Keratinocyte (primary cell): ENCODE results near the gene ADAMTSL3. TPM values are rescaled to one million over a fixed set of nuclear protein-coding genes. Genes with fewer than 3 reads are reported as not detected.

Experiments used
- DNase-seq: peaks from one replicate; pipeline ENCODE4 v3.0.0-alpha.2; 2011; ENCODE audit warnings: low read depth, missing footprints, low spot score
- FAIRE-seq: peaks from 2 replicates; lab custom pipeline; 2011; peaks lifted over from hg19 to GRCh38; lab: Jason Lieb, UNC
- H2AFZ ChIP-seq: 2 replicates; pipeline ENCODE4 v1.6.0; 2012; ENCODE audit warnings: low read length, control low read depth, inconsistent platforms; ENCODE audit not compliant: control insufficient read depth
- H3K27ac ChIP-seq: 2 replicates; pipeline ENCODE4 v1.5.1; 2011; ENCODE audit warnings: low read length; ENCODE audit not compliant: control insufficient read depth, insufficient read depth
- H3K27me3 ChIP-seq: 3 replicates; pipeline ENCODE4 v1.6.0; 2011; ENCODE audit warnings: low read length; ENCODE audit not compliant: control insufficient read depth, insufficient read depth; ENCODE audit errors: extremely low read depth
- H3K36me3 ChIP-seq, 2 experiments: 2 replicates in 1 of 2; 3 replicates in 1 of 2; pipeline ENCODE4 v1.5.1; 2011; ENCODE audit warnings: low read length in 2 of 2, mild to moderate bottlenecking in 1 of 2; ENCODE audit not compliant: control insufficient read depth in 2 of 2, insufficient read depth in 2 of 2; ENCODE audit errors: extremely low read depth in 1 of 2
- H3K4me1 ChIP-seq: 3 replicates; pipeline ENCODE4 v1.5.1; 2011; ENCODE audit warnings: low read length; ENCODE audit not compliant: control insufficient read depth, insufficient read depth; ENCODE audit errors: extremely low read depth
- H3K4me2 ChIP-seq: 3 replicates; pipeline ENCODE4 v1.6.0; 2011; ENCODE audit warnings: low read depth, low read length; ENCODE audit not compliant: control insufficient read depth, insufficient read depth; ENCODE audit errors: extremely low read depth
- H3K4me3 ChIP-seq, 3 experiments: fragments of 200-600 bp in 1 of 3; sonication (generic) in 1 of 3; 2 replicates in 2 of 3; 3 replicates in 1 of 3; pipeline ENCODE4 v1.5.1; 2011 to 2016; ENCODE audit warnings: low read length in 3 of 3, mild to moderate bottlenecking in 3 of 3, control low read depth in 2 of 3, inconsistent platforms in 1 of 3, low read depth in 1 of 3, mixed read lengths in 1 of 3, mixed run types in 1 of 3, moderate library complexity in 1 of 3; ENCODE audit not compliant: control insufficient read depth in 2 of 3, insufficient read depth in 2 of 3; ENCODE audit errors: extremely low read depth in 1 of 3
- H3K79me2 ChIP-seq: 2 replicates; pipeline ENCODE4 v1.6.0; 2012; ENCODE audit warnings: low read length; ENCODE audit not compliant: control insufficient read depth, insufficient read depth
- H3K9ac ChIP-seq: 3 replicates; pipeline ENCODE4 v1.6.0; 2011; ENCODE audit warnings: low read length; ENCODE audit not compliant: control insufficient read depth, insufficient read depth; ENCODE audit errors: extremely low read depth
- H3K9me1 ChIP-seq: 3 replicates; pipeline ENCODE4 v1.6.0; 2011; ENCODE audit warnings: low read length; ENCODE audit not compliant: control insufficient read depth, insufficient read depth; ENCODE audit errors: extremely low read depth
- H3K9me3 ChIP-seq: 2 replicates; pipeline ENCODE4 v1.5.1; 2012; ENCODE audit warnings: low read depth, low read length; ENCODE audit not compliant: control insufficient read depth
- H4K20me1 ChIP-seq: 3 replicates; pipeline ENCODE4 v1.6.0; 2011; ENCODE audit warnings: low read length; ENCODE audit not compliant: control insufficient read depth, insufficient read depth; ENCODE audit errors: extremely low read depth
- CTCF ChIP-seq, 3 experiments: IDR thresholded peaks in 1 of 3; conservative IDR thresholded peaks in 1 of 3; optimal IDR thresholded peaks in 1 of 3; 2 replicates in 2 of 3; 3 replicates in 1 of 3; pipeline versions ENCODE3 to v1.5.1; 2011; ENCODE audit warnings: low read length in 3 of 3, mild to moderate bottlenecking in 3 of 3, moderate library complexity in 2 of 3, control low read depth in 1 of 3, inconsistent platforms in 1 of 3; ENCODE audit not compliant: insufficient read depth in 2 of 3; ENCODE audit errors: extremely low read depth in 1 of 3
- EZH2 ChIP-seq: IDR thresholded peaks from one replicate; pipeline ENCODE4 v1.6.1; 2012; ENCODE audit warnings: inconsistent platforms, mild to moderate bottlenecking, low read length, moderate library complexity
- dilution Hi-C: fragments of 300-500 bp; cut with MboI; formaldehyde crosslinking; loops from one replicate; pipeline ENCODE4 v1.7.0; 2020; ENCODE audit warnings: low sequenced_read_pairs; ENCODE audit not compliant: extremely low pct_ligation_motif_present
- polyA plus RNA-seq, 5 experiments: library from polyadenylated mRNA; depleted of rRNA in 3 of 5; stranded (reverse) in 3 of 5; stranded (forward) in 1 of 5; unstranded in 1 of 5; fragments of >200 nt; gene quantifications; 1 replicate in 1 of 5; 2 replicates in 3 of 5; 3 replicates in 1 of 5; pipeline versions ENCODE4 v1.2.1 to v1.2.3, GENCODE V29; 2011 to 2012; ENCODE audit warnings: missing spikeins in 2 of 5, low read depth in 1 of 5, low replicate concordance in 1 of 5

The ADAMTSL3 gene
- polyA plus RNA-seq, 1 donor (not counting 4 experiments of a cell fraction or from before 2014, with no cell fraction given): 0.01 TPM

DNA sequence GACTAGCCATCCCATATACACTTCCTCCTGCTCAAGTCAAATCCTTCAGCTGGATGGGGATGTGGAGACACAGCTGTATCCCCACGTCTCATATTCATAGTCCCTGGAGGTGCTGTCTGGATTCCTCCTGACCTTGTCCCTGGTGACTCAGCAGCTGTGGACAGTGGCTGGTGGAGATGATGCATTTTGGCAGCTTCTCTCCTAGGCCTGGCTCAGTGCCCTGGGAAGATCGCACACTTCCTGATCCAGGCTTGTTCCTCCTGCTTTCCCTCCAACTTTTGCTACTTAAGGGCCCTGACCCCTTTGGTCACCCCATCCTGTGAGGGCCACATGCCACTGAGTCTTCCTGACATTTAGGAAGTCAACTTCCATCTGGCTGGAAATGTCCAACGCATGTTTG lies 44.4 kb downstream of the ADAMTSL3 start:
- Histone ChIP-seq H4K20me1 (no peaks in the 10 kb centered on the region), H3K27me3 (no peaks in the 10 kb centered on the region), H3K27ac (no peak overlapping the region), H3K4me1 (peaks cover 4% of the 10 kb centered on the region), H2AFZ (no peak overlapping the region), H3K9me3 (no peaks in the 10 kb centered on the region), H3K79me2 (no peaks in the 10 kb centered on the region), H3K4me2 (no peak overlapping the region), H3K4me3 (no peak overlapping the region), H3K36me3 (no peaks in the 10 kb centered on the region), H3K9ac (no peak overlapping the region), H3K9me1 (no peaks in the 10 kb centered on the region)
- DNase-seq (peak; percentile 5), FAIRE-seq (no peak)
- TF ChIP-seq CTCF (optimal IDR thresholded peaks at IDR 0.05 in 1 of 3, IDR thresholded peaks at IDR 0.05 in 1 of 3, conservative IDR thresholded peaks at IDR 0.05 in 1 of 3; ENCODE audit: extremely low read depth in 1 of 3, insufficient read depth in 2 of 3, low read length in 3 of 3) (no peak), EZH2 (no peak)
- dilution Hi-C loops: no loop called here

DNA sequence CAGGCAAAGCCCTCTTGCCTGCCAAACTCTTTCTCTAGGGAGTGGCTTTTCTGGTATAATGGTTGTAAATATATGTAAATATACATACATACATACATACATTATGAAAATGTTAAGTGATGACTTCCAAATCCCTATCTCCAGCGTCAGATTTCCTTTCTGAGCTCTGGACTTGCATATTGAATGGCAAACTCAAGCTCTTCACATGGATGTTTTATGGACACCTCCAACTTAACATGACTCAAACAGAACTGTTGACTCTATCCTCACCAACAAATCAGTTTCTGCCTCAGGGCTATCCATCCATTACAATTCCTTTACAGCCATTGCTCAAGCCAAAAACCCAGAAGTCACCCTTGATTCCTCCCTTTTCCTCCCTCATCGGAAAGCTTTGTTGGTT lies 45.1 kb downstream of the ADAMTSL3 start:
- H3K27ac ChIP-seq: no peak overlapping the region
- H3K9me1 ChIP-seq: no peaks in the 10 kb centered on the region
- no peak overlapping the region for H3K4me2 ChIP-seq
- dilution Hi-C loops: no loop called here
- H2AFZ ChIP-seq: no peak overlapping the region
- no peak overlapping the region for H3K4me3 ChIP-seq
- DNase-seq (no peak), FAIRE-seq (no peak)
- no peaks in the 10 kb centered on the region for H3K79me2 ChIP-seq
- H3K36me3 ChIP-seq: no peaks in the 10 kb centered on the region
- no peaks in the 10 kb centered on the region for H3K27me3 ChIP-seq
- no peak for TF ChIP-seq EZH2
- TF ChIP-seq CTCF (optimal IDR thresholded peaks at IDR 0.05 in 1 of 3, IDR thresholded peaks at IDR 0.05 in 1 of 3, conservative IDR thresholded peaks at IDR 0.05 in 1 of 3; ENCODE audit: extremely low read depth in 1 of 3, insufficient read depth in 2 of 3, low read length in 3 of 3): no peak
- H4K20me1 ChIP-seq: no peaks in the 10 kb centered on the region
- no peaks in the 10 kb centered on the region for H3K9me3 ChIP-seq
- H3K4me1 ChIP-seq: peaks cover 4% of the 10 kb centered on the region
- no peak overlapping the region for H3K9ac ChIP-seq
